Nephron progenitor cell (in vitro differentiated cells): ENCODE data around the gene OR13J1.

Experiments
- DNase-seq: peaks from one replicate; pipeline ENCODE4 v3.0.0; 2021
- H3K27ac Mint-ChIP-seq: 2 replicates; pipeline ENCODE4 v1.8.0; 2021; ENCODE audit warnings: mild to moderate bottlenecking, moderate library complexity, mixed read lengths
- H3K27me3 Mint-ChIP-seq: 2 replicates; pipeline ENCODE4 v1.8.0; 2021; ENCODE audit warnings: mild to moderate bottlenecking, low read depth, mixed read lengths; ENCODE audit not compliant: poor library complexity
- H3K36me3 Mint-ChIP-seq: 2 replicates; pipeline ENCODE4 v1.8.0; 2021; ENCODE audit warnings: low read depth, mixed read lengths
- H3K4me1 Mint-ChIP-seq: 2 replicates; pipeline ENCODE4 v1.8.0; 2021; ENCODE audit warnings: mixed read lengths
- H3K4me3 Mint-ChIP-seq: 2 replicates; pipeline ENCODE4 v1.8.0; 2021; ENCODE audit warnings: mild to moderate bottlenecking, moderate library complexity, mixed read lengths
- H3K9me3 Mint-ChIP-seq: 2 replicates; pipeline ENCODE4 v1.8.0; 2021; ENCODE audit warnings: mild to moderate bottlenecking, moderate library complexity, mixed read lengths
- TF ChIP-seq, protein P1 (sequence below): fragments of 200-600 bp; sonication (generic); IDR thresholded peaks from 2 replicates; pipeline ENCODE4 v1.5.0; 2021; ENCODE audit warnings: antibody characterized with exemption

The OR13J1 gene

DNA sequence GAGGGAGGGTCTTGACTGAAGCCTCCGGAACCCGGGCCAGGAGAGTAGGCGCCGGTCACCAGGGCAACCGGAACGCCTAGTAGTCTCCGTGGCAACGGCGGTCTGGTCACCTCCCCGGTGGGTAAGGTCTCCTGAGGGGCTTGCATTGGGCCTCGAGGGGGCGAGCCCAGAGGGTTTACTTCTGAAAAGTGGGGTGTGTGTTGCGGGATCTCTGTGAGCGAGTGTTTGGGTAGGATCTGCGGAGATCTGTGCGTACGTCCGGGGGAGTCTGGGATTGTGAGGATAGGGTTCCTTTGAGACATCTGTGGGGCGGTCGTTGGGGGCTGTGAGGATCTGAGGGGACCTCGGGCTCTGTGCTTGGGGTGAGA lies 41.5 kb downstream of the OR13J1 start, which contains the start of gene FAM221B:
Gene FAM221B, minus strand, starts transcription at position 17 of the 368 bp plus-strand sequence. CDS start 2,571 bp downstream, outside the sequence.
- Mint-ChIP-seq H3K4me1 (peaks cover 71% of the 10 kb centered on the region), H3K4me3 (peak within 1 kb of the TSS; percentile 90), H3K36me3 (no peaks in the 10 kb centered on the region), H3K27me3 (peaks cover 15% of the 10 kb centered on the region), H3K9me3 (no peaks in the 10 kb centered on the region), H3K27ac (peak within 1 kb of the TSS; percentile 94)
- DNase-seq: peak; percentile 75
- TF ChIP-seq, protein P1, sequence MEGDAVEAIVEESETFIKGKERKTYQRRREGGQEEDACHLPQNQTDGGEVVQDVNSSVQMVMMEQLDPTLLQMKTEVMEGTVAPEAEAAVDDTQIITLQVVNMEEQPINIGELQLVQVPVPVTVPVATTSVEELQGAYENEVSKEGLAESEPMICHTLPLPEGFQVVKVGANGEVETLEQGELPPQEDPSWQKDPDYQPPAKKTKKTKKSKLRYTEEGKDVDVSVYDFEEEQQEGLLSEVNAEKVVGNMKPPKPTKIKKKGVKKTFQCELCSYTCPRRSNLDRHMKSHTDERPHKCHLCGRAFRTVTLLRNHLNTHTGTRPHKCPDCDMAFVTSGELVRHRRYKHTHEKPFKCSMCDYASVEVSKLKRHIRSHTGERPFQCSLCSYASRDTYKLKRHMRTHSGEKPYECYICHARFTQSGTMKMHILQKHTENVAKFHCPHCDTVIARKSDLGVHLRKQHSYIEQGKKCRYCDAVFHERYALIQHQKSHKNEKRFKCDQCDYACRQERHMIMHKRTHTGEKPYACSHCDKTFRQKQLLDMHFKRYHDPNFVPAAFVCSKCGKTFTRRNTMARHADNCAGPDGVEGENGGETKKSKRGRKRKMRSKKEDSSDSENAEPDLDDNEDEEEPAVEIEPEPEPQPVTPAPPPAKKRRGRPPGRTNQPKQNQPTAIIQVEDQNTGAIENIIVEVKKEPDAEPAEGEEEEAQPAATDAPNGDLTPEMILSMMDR: no peak

DNA sequence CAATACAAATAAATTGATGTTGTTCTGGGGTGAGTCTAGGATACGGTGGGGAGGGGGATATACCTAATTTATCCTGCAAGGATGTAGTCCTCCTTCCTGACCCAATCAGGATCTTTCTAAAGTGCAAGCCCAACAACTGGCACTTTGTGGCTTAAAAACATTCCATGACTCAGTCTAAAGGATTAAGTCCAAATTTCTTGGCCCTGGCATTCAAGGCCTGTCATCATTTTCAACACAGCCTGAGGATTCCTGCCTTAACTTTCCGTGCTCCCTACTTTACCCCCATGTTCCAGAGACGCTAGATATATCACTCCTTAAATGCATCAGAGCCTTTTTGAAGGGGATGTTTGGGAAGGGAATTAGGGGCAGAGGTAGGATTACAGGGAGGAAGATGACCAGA lies 42.7 kb downstream of the OR13J1 start:
- Mint-ChIP-seq H3K4me3 (peak overlapping the region; percentile 88), H3K27me3 (peaks cover 11% of the 10 kb centered on the region)

DNA sequence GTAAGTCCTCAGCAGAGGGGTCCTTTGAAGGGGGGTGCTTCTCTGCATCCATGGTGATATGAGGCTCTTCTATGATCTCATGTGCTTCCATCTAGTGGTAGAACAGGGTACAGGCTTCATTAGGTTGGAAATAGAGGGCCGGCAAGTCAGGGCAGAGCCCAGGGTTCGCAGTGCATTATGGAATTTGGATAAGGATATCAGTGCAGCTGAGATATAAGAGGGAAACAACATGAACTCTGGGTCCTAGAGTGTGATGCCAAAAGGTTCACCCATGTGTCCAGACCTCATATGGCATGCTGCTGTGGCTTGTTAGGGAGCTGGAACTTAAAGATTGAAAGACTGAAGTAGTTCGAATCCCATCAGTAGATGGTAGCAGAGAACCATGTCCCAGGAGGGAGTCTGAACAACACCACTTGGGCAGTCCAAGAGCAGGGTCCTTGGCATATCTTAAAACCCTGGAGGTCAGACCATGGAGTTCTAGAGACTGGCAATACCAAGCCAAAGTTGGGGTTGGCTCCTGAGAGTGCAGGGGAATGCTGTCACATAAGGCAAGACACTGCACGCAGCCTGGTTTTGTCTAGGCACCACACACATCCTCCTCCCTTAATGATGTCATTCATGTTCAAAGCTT lies 44.0 kb downstream of the OR13J1 start:
- Mint-ChIP-seq H3K4me3 (no peak overlapping the region), H3K27ac (no peak overlapping the region)
- no peak for DNase-seq

More for the DNA sequence above, 42.7 kb downstream of the OR13J1 start:
- no peak for DNase-seq
- peaks cover 68% of the 10 kb centered on the region for H3K4me1 Mint-ChIP-seq
- TF ChIP-seq, protein P1: no peak
- no peaks in the 10 kb centered on the region for H3K9me3 Mint-ChIP-seq
- no peak overlapping the region for H3K27ac Mint-ChIP-seq
- no peaks in the 10 kb centered on the region for H3K36me3 Mint-ChIP-seq

DNA sequence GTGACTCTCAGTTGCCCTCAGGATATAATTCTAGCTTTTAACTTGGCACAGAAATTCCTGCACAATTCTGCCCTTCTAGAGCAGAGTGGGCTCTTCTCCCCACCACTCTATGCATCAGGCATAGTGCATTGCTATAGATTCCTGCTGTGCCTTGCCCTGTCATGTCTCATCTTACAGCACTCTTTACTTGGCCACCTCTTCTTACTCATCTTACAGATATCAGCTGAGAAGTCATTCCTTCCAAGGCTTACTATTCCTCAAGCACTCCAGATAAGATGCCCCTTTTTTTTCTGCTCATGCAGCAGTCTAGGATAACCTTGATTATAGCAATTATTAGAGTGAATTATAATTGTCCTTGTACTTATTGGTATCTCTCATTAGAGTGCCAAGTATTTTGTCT lies 47.3 kb downstream of the OR13J1 start:
- H3K27me3 Mint-ChIP-seq: peaks cover 10% of the 10 kb centered on the region
- no peaks in the 10 kb centered on the region for H3K36me3 Mint-ChIP-seq
- no peak overlapping the region for H3K4me3 Mint-ChIP-seq
- H3K4me1 Mint-ChIP-seq: peaks cover 26% of the 10 kb centered on the region
- H3K27ac Mint-ChIP-seq: no peak overlapping the region
- no peak for DNase-seq
- TF ChIP-seq, protein P1: no peak
- H3K9me3 Mint-ChIP-seq: no peaks in the 10 kb centered on the region

More for the DNA sequence above, 44.0 kb downstream of the OR13J1 start:
- TF ChIP-seq, protein P1: peak; percentile 67
- H3K4me1 Mint-ChIP-seq: peaks cover 55% of the 10 kb centered on the region
- peaks cover 11% of the 10 kb centered on the region for H3K27me3 Mint-ChIP-seq
- no peaks in the 10 kb centered on the region for H3K9me3 Mint-ChIP-seq
- H3K36me3 Mint-ChIP-seq: no peaks in the 10 kb centered on the region

DNA sequence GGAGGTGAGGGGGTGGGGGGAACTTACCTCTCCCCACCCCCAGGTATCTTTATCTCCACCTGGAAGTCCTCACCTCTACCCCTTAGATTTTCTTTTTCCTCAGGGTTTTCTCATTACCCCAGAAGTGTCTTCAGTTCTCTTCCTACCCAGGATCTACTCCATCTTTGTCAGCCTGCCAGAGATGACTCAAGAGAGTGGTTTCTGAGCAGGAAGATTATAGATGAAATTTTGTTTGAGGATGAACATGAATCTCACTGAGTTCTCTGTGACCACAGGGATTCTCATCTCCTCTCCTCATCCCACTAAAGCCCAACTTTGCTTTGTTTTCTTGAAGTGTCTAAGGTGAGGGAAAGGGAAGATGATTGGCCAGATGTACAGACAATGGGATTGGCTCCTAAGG lies 50.1 kb downstream of the OR13J1 start:
- no peak overlapping the region for H3K27ac Mint-ChIP-seq
- DNase-seq: no peak
- no peak overlapping the region for H3K4me3 Mint-ChIP-seq
- peaks cover 22% of the 10 kb centered on the region for H3K4me1 Mint-ChIP-seq
- H3K9me3 Mint-ChIP-seq: peaks cover 3% of the 10 kb centered on the region
- TF ChIP-seq, protein P1: no peak
- H3K36me3 Mint-ChIP-seq: no peaks in the 10 kb centered on the region
- peaks cover 14% of the 10 kb centered on the region for H3K27me3 Mint-ChIP-seq
